PC-3 (cell line): ENCODE results near the gene CYP39A1.

ENCODE experiments used
- CTCF ChIP-seq: fragments of 300-600 bp; sonication (generic); conservative IDR thresholded peaks from 2 replicates; pipeline ENCODE4 v1.5.1; 2017; ENCODE audit warnings: antibody characterized with exemption, low read depth, mild to moderate bottlenecking, low read length
- EZH2 ChIP-seq: fragments of 300-600 bp; sonication (generic); IDR thresholded peaks from one replicate; pipeline ENCODE4 v1.6.1; 2017; ENCODE audit warnings: antibody characterized with exemption, mild to moderate bottlenecking, low read length; ENCODE audit not compliant: unreplicated experiment

- TF ChIP-seq CTCF (no peak), EZH2 (no peak)
These were observed 1.6 kb downstream of the CYP39A1 start for GRCh38 chr6:46651006-46651405.
